DND-41 (cell line): ENCODE data around the gene L3MBTL2.

ENCODE experiments used
- ATAC-seq: fragments of 200-7000 bp; cut with Tn5 transposase; 3 replicates; pipeline ENCODE4 v1.9.1; 2021; ENCODE audit warnings: low read depth; ENCODE audit not compliant: insufficient read depth
- DNase-seq: peaks from one replicate; pipeline ENCODE4 v3.0.0-alpha.2; 2020
- H2AFZ ChIP-seq: 2 replicates; pipeline ENCODE4 v1.6.0; 2012; ENCODE audit warnings: low read depth, low read length
- H3K27ac ChIP-seq: 2 replicates; pipeline ENCODE4 v1.5.1; 2012; ENCODE audit warnings: low read length, inconsistent platforms
- H3K27me3 ChIP-seq: fragments of 200-600 bp; sonication (generic); 2 replicates; pipeline ENCODE4 v1.6.0; 2012; ENCODE audit warnings: low read length, mild to moderate bottlenecking, inconsistent platforms; ENCODE audit not compliant: insufficient read depth, poor library complexity
- H3K36me3 ChIP-seq: 2 replicates; pipeline ENCODE4 v1.5.1; 2012; ENCODE audit warnings: low read length, inconsistent platforms; ENCODE audit not compliant: insufficient read depth
- H3K4me1 ChIP-seq: 2 replicates; pipeline ENCODE4 v1.5.1; 2012; ENCODE audit warnings: mild to moderate bottlenecking, low read length; ENCODE audit not compliant: insufficient read depth
- H3K4me2 ChIP-seq: 2 replicates; pipeline ENCODE4 v1.6.0; 2012; ENCODE audit warnings: mild to moderate bottlenecking, moderate library complexity, low read length, inconsistent platforms; ENCODE audit not compliant: insufficient read depth
- H3K4me3 ChIP-seq, 2 experiments: fragments of 200-600 bp in 1 of 2; shearing (Covaris generic) in 1 of 2; 2 replicates each; pipeline ENCODE4 v1.5.1; 2012 to 2016; ENCODE audit warnings: inconsistent platforms in 2 of 2, low read length in 2 of 2, mild to moderate bottlenecking in 2 of 2, low read depth in 1 of 2, moderate library complexity in 1 of 2
- H3K79me2 ChIP-seq: 2 replicates; pipeline ENCODE4 v1.6.0; 2012; ENCODE audit warnings: low read length, inconsistent platforms; ENCODE audit not compliant: insufficient read depth
- H3K9ac ChIP-seq: 2 replicates; pipeline ENCODE4 v1.6.0; 2012; ENCODE audit warnings: low read depth, mild to moderate bottlenecking, inconsistent platforms, low read length, moderate library complexity
- H3K9me3 ChIP-seq: 2 replicates; pipeline ENCODE4 v1.5.1; 2012; ENCODE audit warnings: low read length, moderate library complexity, mild to moderate bottlenecking, inconsistent platforms; ENCODE audit not compliant: insufficient read depth, severe bottlenecking
- H4K20me1 ChIP-seq: 2 replicates; pipeline ENCODE4 v1.6.0; 2012; ENCODE audit warnings: low read length; ENCODE audit not compliant: insufficient read depth
- EZH2 ChIP-seq: IDR thresholded peaks from 3 replicates; pipeline ENCODE4 v1.6.1; 2012; ENCODE audit warnings: borderline replicate concordance, low read depth, mild to moderate bottlenecking, moderate library complexity, low read length, inconsistent platforms; ENCODE audit not compliant: severe bottlenecking
- TF ChIP-seq, protein P1 (sequence below): IDR thresholded peaks from 2 replicates; pipeline ENCODE4 v1.5.1; 2012; ENCODE audit warnings: borderline replicate concordance, low read length, moderate library complexity, mild to moderate bottlenecking; ENCODE audit not compliant: poor library complexity, severe bottlenecking; ENCODE audit errors: extremely low read depth

L3MBTL2 gene

DNA sequence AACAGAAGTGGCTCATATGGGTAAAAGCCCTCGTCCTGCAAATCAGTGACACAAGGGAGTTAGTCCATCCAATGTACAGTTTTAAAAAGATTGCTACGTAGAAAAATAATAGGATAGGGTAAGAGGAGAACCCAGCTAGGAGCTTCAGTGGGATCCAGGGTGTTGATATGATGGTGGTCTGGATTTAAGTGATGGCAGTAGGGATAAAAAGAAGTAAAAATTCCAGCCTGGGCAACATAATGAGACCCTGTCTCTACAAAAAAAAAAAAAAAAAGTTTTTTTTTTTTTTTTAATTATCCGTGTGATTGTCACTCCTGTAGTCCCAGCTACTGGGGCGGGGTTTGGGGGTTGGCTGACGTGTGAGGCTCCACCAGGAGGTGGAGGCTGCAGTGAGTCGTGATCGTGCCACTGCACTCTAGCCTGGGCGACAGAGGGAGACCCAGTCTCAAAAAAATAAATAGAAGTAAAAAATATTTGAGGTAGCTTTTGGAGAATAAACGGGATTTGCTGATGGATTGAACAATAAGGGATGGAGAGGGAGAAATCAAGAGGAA, 7.0 kb upstream of the L3MBTL2 start:
- Histone ChIP-seq H3K79me2 (no peaks in the 10 kb centered on the region), H3K4me2 (peak overlapping the region; percentile 100), H3K36me3 (no peaks in the 10 kb centered on the region), H3K27me3 (no peaks in the 10 kb centered on the region), H2AFZ (peak overlapping the region; percentile 99), H3K9ac (peak overlapping the region; percentile 70), H3K9me3 (no peaks in the 10 kb centered on the region), H4K20me1 (no peaks in the 10 kb centered on the region), H3K4me1 (peaks cover 21% of the 10 kb centered on the region), H3K27ac (peak overlapping the region; percentile 67; the same call in 1 of the 2 replicates), H3K4me3 (peak overlapping the region; percentile 49 to 99)
- peak; percentile 62 for DNase-seq
- ATAC-seq, result peak; percentile 60
- TF ChIP-seq EZH2, result no peak
- TF ChIP-seq, protein P1, sequence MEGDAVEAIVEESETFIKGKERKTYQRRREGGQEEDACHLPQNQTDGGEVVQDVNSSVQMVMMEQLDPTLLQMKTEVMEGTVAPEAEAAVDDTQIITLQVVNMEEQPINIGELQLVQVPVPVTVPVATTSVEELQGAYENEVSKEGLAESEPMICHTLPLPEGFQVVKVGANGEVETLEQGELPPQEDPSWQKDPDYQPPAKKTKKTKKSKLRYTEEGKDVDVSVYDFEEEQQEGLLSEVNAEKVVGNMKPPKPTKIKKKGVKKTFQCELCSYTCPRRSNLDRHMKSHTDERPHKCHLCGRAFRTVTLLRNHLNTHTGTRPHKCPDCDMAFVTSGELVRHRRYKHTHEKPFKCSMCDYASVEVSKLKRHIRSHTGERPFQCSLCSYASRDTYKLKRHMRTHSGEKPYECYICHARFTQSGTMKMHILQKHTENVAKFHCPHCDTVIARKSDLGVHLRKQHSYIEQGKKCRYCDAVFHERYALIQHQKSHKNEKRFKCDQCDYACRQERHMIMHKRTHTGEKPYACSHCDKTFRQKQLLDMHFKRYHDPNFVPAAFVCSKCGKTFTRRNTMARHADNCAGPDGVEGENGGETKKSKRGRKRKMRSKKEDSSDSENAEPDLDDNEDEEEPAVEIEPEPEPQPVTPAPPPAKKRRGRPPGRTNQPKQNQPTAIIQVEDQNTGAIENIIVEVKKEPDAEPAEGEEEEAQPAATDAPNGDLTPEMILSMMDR, result peak; percentile 19

- Histone ChIP-seq H3K27ac (no peak overlapping the region), H3K9me3 (no peaks in the 10 kb centered on the region), H3K4me1 (peaks cover 32% of the 10 kb centered on the region), H4K20me1 (no peaks in the 10 kb centered on the region), H3K27me3 (no peaks in the 10 kb centered on the region), H3K4me3 (no peak overlapping the region), H3K79me2 (peaks cover 10% of the 10 kb centered on the region), H3K36me3 (no peaks in the 10 kb centered on the region), H3K9ac (no peak overlapping the region), H2AFZ (no peak overlapping the region), H3K4me2 (no peak overlapping the region)
- TF ChIP-seq, protein P1, result no peak
- TF ChIP-seq EZH2, result no peak
- ATAC-seq (no peak), DNase-seq (no peak)
Measured at GRCh38 chr22:41201141-41201540, 4.0 kb upstream of the L3MBTL2 start.

GRCh38 chr22:41203118-41203517, 2.0 kb upstream of the L3MBTL2 start:
- H2AFZ ChIP-seq, result no peak overlapping the region
- no peak overlapping the region for H3K9ac ChIP-seq
- no peak overlapping the region for H3K27ac ChIP-seq
- no peak for ATAC-seq
- H3K4me1 ChIP-seq, result peaks cover 27% of the 10 kb centered on the region
- no peaks in the 10 kb centered on the region for H3K9me3 ChIP-seq
- H3K4me3 ChIP-seq, result no peak overlapping the region
- no peaks in the 10 kb centered on the region for H4K20me1 ChIP-seq
- no peak overlapping the region for H3K4me2 ChIP-seq
- H3K27me3 ChIP-seq, result no peaks in the 10 kb centered on the region
- DNase-seq, result no peak
- peaks cover 28% of the 10 kb centered on the region for H3K79me2 ChIP-seq
- H3K36me3 ChIP-seq, result no peaks in the 10 kb centered on the region
- TF ChIP-seq, protein P1, result no peak
- no peak for TF ChIP-seq EZH2

- Histone ChIP-seq H3K4me2 (no peak overlapping the region), H3K4me3 (no peak overlapping the region), H3K79me2 (peaks cover 34% of the 10 kb centered on the region), H2AFZ (peak overlapping the region; percentile 67), H4K20me1 (no peaks in the 10 kb centered on the region), H3K27ac (no peak overlapping the region), H3K36me3 (0 out of 2 replicates have a peak, but pooled peaks cover 4% of the 10 kb centered on the region), H3K9ac (no peak overlapping the region), H3K27me3 (no peaks in the 10 kb centered on the region), H3K4me1 (peaks cover 21% of the 10 kb centered on the region), H3K9me3 (no peaks in the 10 kb centered on the region)
- DNase-seq, result no peak
- ATAC-seq, result no peak
- TF ChIP-seq, protein P1, result no peak
- no peak for TF ChIP-seq EZH2
Measured at GRCh38 chr22:41204066-41204465, 1.0 kb upstream of the L3MBTL2 start.
